K562 (cell line): ENCODE data around the gene NLRP5. TPM values are rescaled to one million over a fixed set of nuclear protein-coding genes. Genes with fewer than 3 reads are reported as not detected.

ENCODE experiments used
- CBX3 ChIP-seq, 2 experiments: IDR thresholded peaks; 1 replicate in 1 of 2; 2 replicates in 1 of 2; pipeline ENCODE4 v1.6.1; 2012; ENCODE audit warnings: inconsistent platforms in 2 of 2, low read length in 2 of 2, borderline replicate concordance in 1 of 2, control low read depth in 1 of 2
- FOSL1 ChIP-seq: fragments of 200-800 bp; sonication (Bioruptor generic); conservative IDR thresholded peaks from 2 replicates; pipeline ENCODE4 v1.6.1; 2016; ENCODE audit warnings: missing genetic modification characterization, missing compliant biosample characterization
- HSF4 ChIP-seq: fragments of 250-450 bp; sonication (Bioruptor Pico); IDR thresholded peaks from 2 replicates; pipeline ENCODE4 v2.1.2; 2022; ENCODE audit warnings: mild to moderate bottlenecking, moderate library complexity, borderline replicate concordance
- KDM5B ChIP-seq: fragments of 200-600 bp; sonication (generic); IDR thresholded peaks from 2 replicates; pipeline ENCODE4 v1.6.1; 2012; ENCODE audit warnings: low read depth, mild to moderate bottlenecking, moderate library complexity, low read length, control low read depth, inconsistent platforms; ENCODE audit not compliant: insufficient replicate concordance
- KLF1 ChIP-seq: fragments of 450-650 bp; IDR thresholded peaks from 2 replicates; pipeline ENCODE4 v1.6.1; 2016; ENCODE audit warnings: missing genetic modification characterization, missing compliant biosample characterization
- MLLT1 ChIP-seq, 2 experiments: fragments of 450-650 bp; IDR thresholded peaks; 2 replicates each; pipeline ENCODE4 v1.6.1; 2016
- NR1H2 ChIP-seq: sonication (generic); formaldehyde crosslinking; IDR thresholded peaks from 2 replicates; pipeline ENCODE4 v1.4.0; 2020; ENCODE audit warnings: mild to moderate bottlenecking, missing genetic modification reagents
- POLR2G ChIP-seq: fragments of 200-400 bp; formaldehyde crosslinking; IDR thresholded peaks from 2 replicates; pipeline ENCODE4 v1.6.1; 2017; ENCODE audit warnings: low read depth, mild to moderate bottlenecking, antibody characterized with exemption, low read length, moderate library complexity
- RAD21 ChIP-seq, 2 experiments: fragments of 250-450 bp in 1 of 2; fragments of 450-650 bp in 1 of 2; sonication (Bioruptor Pico) in 1 of 2; formaldehyde crosslinking in 1 of 2; IDR thresholded peaks in 1 of 2; conservative IDR thresholded peaks in 1 of 2; 2 replicates each; pipeline versions ENCODE4 v1.4.0 to v1.8.0; 2020 to 2022; ENCODE audit warnings: mild to moderate bottlenecking in 2 of 2, moderate library complexity in 1 of 2
- RFX5 ChIP-seq: IDR thresholded peaks from 2 replicates; pipeline ENCODE4 v1.6.1; 2011; ENCODE audit warnings: low read depth, mild to moderate bottlenecking, improper control_type of control experiment, low read length
- SMC3 ChIP-seq: conservative IDR thresholded peaks from 2 replicates; pipeline ENCODE4 v1.6.1; 2011; ENCODE audit warnings: low read depth, low read length, improper control_type of control experiment; ENCODE audit not compliant: insufficient read depth
- SPI1 ChIP-seq: IDR thresholded peaks from 2 replicates; pipeline ENCODE4 v1.6.1; 2011; ENCODE audit warnings: low read depth, low read length, control low read depth, borderline replicate concordance
- TEAD4 ChIP-seq, 2 experiments: sonication (generic) in 1 of 2; formaldehyde crosslinking in 1 of 2; IDR thresholded peaks; 2 replicates each; pipeline versions ENCODE4 v1.6.1 to v1.8.0; 2012 to 2022; ENCODE audit warnings: borderline replicate concordance in 1 of 2, inconsistent platforms in 1 of 2, low read length in 1 of 2, mild to moderate bottlenecking in 1 of 2, missing genetic modification reagents in 1 of 2
- YBX1 ChIP-seq: fragments of 450-650 bp; IDR thresholded peaks from 2 replicates; pipeline ENCODE4 v1.7.1; 2016; ENCODE audit warnings: mild to moderate bottlenecking
- polyA plus RNA-seq, 8 experiments: library from polyadenylated mRNA; depleted of rRNA in 4 of 8; stranded (reverse) in 5 of 8; unstranded in 3 of 8; fragments of >200 nt; fragmentation: Nextera tagmentation in 2 of 8; fragmentation: Illumina TruSeq in 1 of 8; extraction: Ambion mirVana in 2 of 8; extraction: Trizol in 1 of 8; gene quantifications; 2 replicates each; pipeline versions ENCODE4 v1.2.1 to v1.2.3, GENCODE V29; 2011 to 2014; ENCODE audit warnings: inconsistent platforms in 1 of 8, missing spikeins in 1 of 8
- total RNA-seq, 7 experiments: library from RNA; depleted of rRNA in 6 of 7; stranded (reverse); fragments of >200 nt in 6 of 7; fragmentation: Illumina TruSeq in 2 of 7; extraction: Trizol in 2 of 7; gene quantifications; 2 replicates each; pipeline versions ENCODE4 v1.2.1 to v1.2.3, GENCODE V29; 2011 to 2021; ENCODE audit warnings: low replicate concordance in 1 of 7
- TF ChIP-seq, protein P1 (sequence below), 2 experiments: IDR thresholded peaks; 2 replicates each; pipeline ENCODE4 v1.6.1; 2012; ENCODE audit warnings: improper control_type of control experiment in 2 of 2, low read depth in 2 of 2, low read length in 2 of 2, borderline replicate concordance in 1 of 2
- TF ChIP-seq, protein P2 (sequence below): fragments of 450-650 bp; IDR thresholded peaks from 2 replicates; pipeline ENCODE4 v1.6.1; 2016
- TF ChIP-seq, protein P3 (sequence below): fragments of 250-450 bp; sonication (Bioruptor Pico); IDR thresholded peaks from 2 replicates; pipeline ENCODE4 v1.4.0; 2020; ENCODE audit warnings: mild to moderate bottlenecking
- TF ChIP-seq, protein P4 (sequence below), 3 experiments: IDR thresholded peaks in 2 of 3; conservative IDR thresholded peaks in 1 of 3; 2 replicates each; pipeline ENCODE4 v1.5.1; 2011 to 2012; ENCODE audit warnings: low read length in 3 of 3, mild to moderate bottlenecking in 3 of 3, control low read depth in 2 of 3, improper control_type of control experiment in 1 of 3, inconsistent platforms in 1 of 3, low read depth in 1 of 3, mixed read lengths in 1 of 3, moderate library complexity in 1 of 3; ENCODE audit not compliant: insufficient read depth in 2 of 3

NLRP5 gene
- total and polyA plus RNA-seq, 9 of the 15 experiments (the other 6 are each of a cell fraction or from before 2014, with no cell fraction given), result 0.04 to 0.07 TPM; not detected in 7

DNA sequence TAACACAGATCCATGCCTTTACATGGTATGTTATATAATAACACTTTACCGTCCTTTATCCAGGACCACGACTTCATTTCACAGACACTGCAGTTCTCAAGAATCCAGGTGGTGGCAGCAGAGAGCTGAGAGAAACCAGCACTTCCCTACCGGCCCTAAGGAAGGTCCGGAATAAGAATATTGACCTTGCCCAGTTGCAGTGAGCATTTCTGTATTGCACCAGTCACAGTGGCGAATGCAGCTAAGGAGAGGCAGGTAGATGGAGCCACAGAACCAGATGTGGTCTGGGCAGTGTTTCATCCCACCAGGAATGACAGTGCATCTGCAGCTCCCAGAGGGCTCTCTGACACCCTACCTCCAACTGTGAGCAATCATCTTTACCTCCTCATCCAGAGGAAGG lies 89.9 kb downstream of the NLRP5 start (continued):
- TF ChIP-seq, protein P1, sequence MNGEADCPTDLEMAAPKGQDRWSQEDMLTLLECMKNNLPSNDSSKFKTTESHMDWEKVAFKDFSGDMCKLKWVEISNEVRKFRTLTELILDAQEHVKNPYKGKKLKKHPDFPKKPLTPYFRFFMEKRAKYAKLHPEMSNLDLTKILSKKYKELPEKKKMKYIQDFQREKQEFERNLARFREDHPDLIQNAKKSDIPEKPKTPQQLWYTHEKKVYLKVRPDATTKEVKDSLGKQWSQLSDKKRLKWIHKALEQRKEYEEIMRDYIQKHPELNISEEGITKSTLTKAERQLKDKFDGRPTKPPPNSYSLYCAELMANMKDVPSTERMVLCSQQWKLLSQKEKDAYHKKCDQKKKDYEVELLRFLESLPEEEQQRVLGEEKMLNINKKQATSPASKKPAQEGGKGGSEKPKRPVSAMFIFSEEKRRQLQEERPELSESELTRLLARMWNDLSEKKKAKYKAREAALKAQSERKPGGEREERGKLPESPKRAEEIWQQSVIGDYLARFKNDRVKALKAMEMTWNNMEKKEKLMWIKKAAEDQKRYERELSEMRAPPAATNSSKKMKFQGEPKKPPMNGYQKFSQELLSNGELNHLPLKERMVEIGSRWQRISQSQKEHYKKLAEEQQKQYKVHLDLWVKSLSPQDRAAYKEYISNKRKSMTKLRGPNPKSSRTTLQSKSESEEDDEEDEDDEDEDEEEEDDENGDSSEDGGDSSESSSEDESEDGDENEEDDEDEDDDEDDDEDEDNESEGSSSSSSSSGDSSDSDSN (IDR thresholded peaks at IDR 0.05; ENCODE audit: borderline replicate concordance in 1 of 2, low read depth in 2 of 2, low read length in 2 of 2), result no peak
- TF ChIP-seq YBX1, result no peak
- no peak for TF ChIP-seq NR1H2 (CRISPR knock-in tag)
- TF ChIP-seq POLR2G, result no peak
- TF ChIP-seq TEAD4 (IDR thresholded peaks at IDR 0.05; ENCODE audit: low read length), result 0 out of 2 replicates have a peak, but pooled peaks have one; percentile 12
- no peak for TF ChIP-seq TEAD4 (CRISPR knock-in tag; IDR thresholded peaks at IDR 0.05; ENCODE audit: borderline replicate concordance)
- TF ChIP-seq MLLT1 (IDR thresholded peaks at IDR 0.05), result no peak
- TF ChIP-seq KDM5B, result no peak
- TF ChIP-seq SPI1, result peak; percentile 82
- no peak for TF ChIP-seq CBX3 (IDR thresholded peaks at IDR 0.05; ENCODE audit: borderline replicate concordance in 1 of 2, low read length in 2 of 2)
- TF ChIP-seq, protein P2, sequence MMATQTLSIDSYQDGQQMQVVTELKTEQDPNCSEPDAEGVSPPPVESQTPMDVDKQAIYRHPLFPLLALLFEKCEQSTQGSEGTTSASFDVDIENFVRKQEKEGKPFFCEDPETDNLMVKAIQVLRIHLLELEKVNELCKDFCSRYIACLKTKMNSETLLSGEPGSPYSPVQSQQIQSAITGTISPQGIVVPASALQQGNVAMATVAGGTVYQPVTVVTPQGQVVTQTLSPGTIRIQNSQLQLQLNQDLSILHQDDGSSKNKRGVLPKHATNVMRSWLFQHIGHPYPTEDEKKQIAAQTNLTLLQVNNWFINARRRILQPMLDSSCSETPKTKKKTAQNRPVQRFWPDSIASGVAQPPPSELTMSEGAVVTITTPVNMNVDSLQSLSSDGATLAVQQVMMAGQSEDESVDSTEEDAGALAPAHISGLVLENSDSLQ, result no peak
- no peak for TF ChIP-seq HSF4 (CRISPR knock-in tag)
- TF ChIP-seq FOSL1 (tag), result no peak
- 0 out of 2 replicates have a peak, but pooled peaks have one; percentile 23 for TF ChIP-seq RFX5
- TF ChIP-seq, protein P3, sequence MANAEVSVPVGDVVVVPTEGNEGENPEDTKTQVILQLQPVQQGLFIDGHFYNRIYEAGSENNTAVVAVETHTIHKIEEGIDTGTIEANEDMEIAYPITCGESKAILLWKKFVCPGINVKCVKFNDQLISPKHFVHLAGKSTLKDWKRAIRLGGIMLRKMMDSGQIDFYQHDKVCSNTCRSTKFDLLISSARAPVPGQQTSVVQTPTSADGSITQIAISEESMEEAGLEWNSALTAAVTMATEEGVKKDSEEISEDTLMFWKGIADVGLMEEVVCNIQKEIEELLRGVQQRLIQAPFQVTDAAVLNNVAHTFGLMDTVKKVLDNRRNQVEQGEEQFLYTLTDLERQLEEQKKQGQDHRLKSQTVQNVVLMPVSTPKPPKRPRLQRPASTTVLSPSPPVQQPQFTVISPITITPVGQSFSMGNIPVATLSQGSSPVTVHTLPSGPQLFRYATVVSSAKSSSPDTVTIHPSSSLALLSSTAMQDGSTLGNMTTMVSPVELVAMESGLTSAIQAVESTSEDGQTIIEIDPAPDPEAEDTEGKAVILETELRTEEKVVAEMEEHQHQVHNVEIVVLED, result no peak
- TF ChIP-seq SMC3, result peak; percentile 77
- TF ChIP-seq RAD21 (CRISPR knock-in tag; conservative IDR thresholded peaks at IDR 0.05 in 1 of 2, IDR thresholded peaks at IDR 0.05 in 1 of 2), result peak; percentile 60 to 84
- TF ChIP-seq, protein P4, sequence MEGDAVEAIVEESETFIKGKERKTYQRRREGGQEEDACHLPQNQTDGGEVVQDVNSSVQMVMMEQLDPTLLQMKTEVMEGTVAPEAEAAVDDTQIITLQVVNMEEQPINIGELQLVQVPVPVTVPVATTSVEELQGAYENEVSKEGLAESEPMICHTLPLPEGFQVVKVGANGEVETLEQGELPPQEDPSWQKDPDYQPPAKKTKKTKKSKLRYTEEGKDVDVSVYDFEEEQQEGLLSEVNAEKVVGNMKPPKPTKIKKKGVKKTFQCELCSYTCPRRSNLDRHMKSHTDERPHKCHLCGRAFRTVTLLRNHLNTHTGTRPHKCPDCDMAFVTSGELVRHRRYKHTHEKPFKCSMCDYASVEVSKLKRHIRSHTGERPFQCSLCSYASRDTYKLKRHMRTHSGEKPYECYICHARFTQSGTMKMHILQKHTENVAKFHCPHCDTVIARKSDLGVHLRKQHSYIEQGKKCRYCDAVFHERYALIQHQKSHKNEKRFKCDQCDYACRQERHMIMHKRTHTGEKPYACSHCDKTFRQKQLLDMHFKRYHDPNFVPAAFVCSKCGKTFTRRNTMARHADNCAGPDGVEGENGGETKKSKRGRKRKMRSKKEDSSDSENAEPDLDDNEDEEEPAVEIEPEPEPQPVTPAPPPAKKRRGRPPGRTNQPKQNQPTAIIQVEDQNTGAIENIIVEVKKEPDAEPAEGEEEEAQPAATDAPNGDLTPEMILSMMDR (IDR thresholded peaks at IDR 0.05 in 2 of 3, conservative IDR thresholded peaks at IDR 0.05 in 1 of 3; ENCODE audit: insufficient read depth in 2 of 3, low read depth in 1 of 3, low read length in 3 of 3), result peak; percentile 84 to 92 (median 85)
- TF ChIP-seq KLF1, result no peak
